ENCODE results near the gene FRAS1.

- TF ChIP-seq SUZ12 (IDR thresholded peaks at IDR 0.05; ENCODE audit: low read length) (no peak), EZH2 (IDR thresholded peaks at IDR 0.05; ENCODE audit: low read depth, low read length, severe bottlenecking) (no peak), ATF3 (IDR thresholded peaks at IDR 0.05; ENCODE audit: insufficient read depth, low read depth, low read length) (no peak), CBX5 (IDR thresholded peaks at IDR 0.05; ENCODE audit: low read depth, low read length) (no peak), CTCF (IDR thresholded peaks at IDR 0.05; ENCODE audit: control extremely low read depth in 1 of 3, insufficient read depth in 1 of 3, low read depth in 1 of 3, low read length in 3 of 3) (no peak), USF2 (IDR thresholded peaks at IDR 0.05; ENCODE audit: low read length) (no peak), RFX5 (IDR thresholded peaks at IDR 0.05; ENCODE audit: borderline replicate concordance, low read depth, low read length) (no peak), SP2 (IDR thresholded peaks at IDR 0.05; ENCODE audit: low read length) (no peak)
Observed at GRCh38 chr4:78022517-78022916, 34.6 kb upstream of the FRAS1 start.

All from H1 (cell line).